Uterus (tissue), 4 donors: ENCODE measurements around the gene CEACAM18. TPM values are rescaled to one million over a fixed set of nuclear protein-coding genes. Genes with fewer than 3 reads are reported as not detected.

Experiments
- DNase-seq, 2 donors: peaks; one replicate each; pipeline ENCODE4 v3.0.0-alpha.2; 2019 to 2020
- H3K27ac ChIP-seq, 2 donors: fragments of 200-600 bp; sonication (generic); 1 replicate in 1 of 2; 2 replicates in 1 of 2; pipeline ENCODE4 v1.5.1; 2016 to 2018
- H3K27me3 ChIP-seq, 2 donors: fragments of 200-600 bp; sonication (generic); one replicate each; pipeline ENCODE4 v1.5.1; 2018 to 2019; ENCODE audit warnings: control low read depth in 1 of 2
- H3K36me3 ChIP-seq, 2 donors: fragments of 200-600 bp; sonication (generic); one replicate each; pipeline ENCODE4 v1.5.1; 2019; ENCODE audit warnings: control low read depth in 1 of 2
- H3K4me1 ChIP-seq, 2 donors: fragments of 200-600 bp; sonication (generic); one replicate each; pipeline ENCODE4 v1.5.1; 2018 to 2019; ENCODE audit warnings: control low read depth in 1 of 2
- H3K4me3 ChIP-seq, 2 donors: fragments of 200-600 bp; sonication (generic); 1 replicate in 1 of 2; 2 replicates in 1 of 2; pipeline ENCODE4 v1.5.1; 2018 to 2019; ENCODE audit warnings: mild to moderate bottlenecking in 1 of 2
- H3K9me3 ChIP-seq, 2 donors: fragments of 200-600 bp; sonication (generic); one replicate each; pipeline ENCODE4 v1.5.1; 2019; ENCODE audit warnings: control low read depth in 1 of 2
- POLR2A ChIP-seq, 2 donors: fragments of 450-650 bp; IDR thresholded peaks; one replicate each; pipeline ENCODE4 v1.6.1; 2016; ENCODE audit warnings: antibody characterized with exemption in 2 of 2, mild to moderate bottlenecking in 1 of 2, moderate library complexity in 1 of 2
- intact Hi-C: fragments of 100-400 bp; cut with DNase I; formaldehyde crosslinking; loops from one replicate; pipeline ENCODE4 v1.15.1; 2023; ENCODE audit warnings: low total_unique reads
- total RNA-seq, 4 donors: library from RNA; depleted of rRNA in 3 of 4; stranded (reverse); fragments of >200 nt in 3 of 4; gene quantifications; one replicate each; pipeline versions ENCODE4 v1.1.0 to v1.2.4, GENCODE V29; 2014 to 2023
- TF ChIP-seq, protein P1 (sequence below), 4 experiments: fragments of 200-600 bp in 2 of 4; fragments of 450-650 bp in 2 of 4; sonication (generic) in 2 of 4; IDR thresholded peaks; one replicate each; pipeline ENCODE4 v1.5.1; 2016 to 2019; ENCODE audit warnings: antibody characterized with exemption in 4 of 4, mild to moderate bottlenecking in 2 of 4, moderate library complexity in 1 of 4
- donor health status: DM: yes; HTN: yes; CAD: no.

Gene CEACAM18
- total RNA-seq, 4 donors from 2014 or later: not detected

DNA sequence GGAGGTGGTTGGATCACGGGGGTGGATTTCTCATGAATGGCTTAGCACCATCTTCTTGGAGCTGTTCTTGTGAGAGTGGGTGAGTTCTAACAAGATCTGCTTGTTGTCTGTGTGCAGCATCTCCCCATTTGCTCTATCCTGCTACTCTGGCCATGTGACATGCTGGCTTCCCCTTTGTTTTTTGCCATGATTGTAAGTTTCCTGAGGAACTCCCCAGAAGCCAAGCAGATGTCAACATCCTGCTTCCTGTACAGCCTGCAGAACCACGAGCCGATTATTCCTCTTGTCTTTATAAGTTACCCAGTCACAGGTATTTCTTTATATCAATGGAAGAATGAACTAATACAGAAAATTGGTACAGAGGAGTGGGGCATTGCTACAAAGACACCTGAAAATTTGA is 25.6 kb downstream of the CEACAM18 start:
- intact Hi-C loops: no loop called here
- H3K36me3 ChIP-seq: no peaks in the 10 kb centered on the region
- no peaks in the 10 kb centered on the region for H3K9me3 ChIP-seq
- no peak for DNase-seq
- H3K4me1 ChIP-seq: no peaks in the 10 kb centered on the region
- TF ChIP-seq POLR2A (IDR thresholded peaks at IDR 0.05): no peak
- TF ChIP-seq, protein P1, sequence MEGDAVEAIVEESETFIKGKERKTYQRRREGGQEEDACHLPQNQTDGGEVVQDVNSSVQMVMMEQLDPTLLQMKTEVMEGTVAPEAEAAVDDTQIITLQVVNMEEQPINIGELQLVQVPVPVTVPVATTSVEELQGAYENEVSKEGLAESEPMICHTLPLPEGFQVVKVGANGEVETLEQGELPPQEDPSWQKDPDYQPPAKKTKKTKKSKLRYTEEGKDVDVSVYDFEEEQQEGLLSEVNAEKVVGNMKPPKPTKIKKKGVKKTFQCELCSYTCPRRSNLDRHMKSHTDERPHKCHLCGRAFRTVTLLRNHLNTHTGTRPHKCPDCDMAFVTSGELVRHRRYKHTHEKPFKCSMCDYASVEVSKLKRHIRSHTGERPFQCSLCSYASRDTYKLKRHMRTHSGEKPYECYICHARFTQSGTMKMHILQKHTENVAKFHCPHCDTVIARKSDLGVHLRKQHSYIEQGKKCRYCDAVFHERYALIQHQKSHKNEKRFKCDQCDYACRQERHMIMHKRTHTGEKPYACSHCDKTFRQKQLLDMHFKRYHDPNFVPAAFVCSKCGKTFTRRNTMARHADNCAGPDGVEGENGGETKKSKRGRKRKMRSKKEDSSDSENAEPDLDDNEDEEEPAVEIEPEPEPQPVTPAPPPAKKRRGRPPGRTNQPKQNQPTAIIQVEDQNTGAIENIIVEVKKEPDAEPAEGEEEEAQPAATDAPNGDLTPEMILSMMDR (IDR thresholded peaks at IDR 0.05): no peak
- no peaks in the 10 kb centered on the region for H3K27me3 ChIP-seq
- H3K27ac ChIP-seq: no peak overlapping the region
- no peak overlapping the region for H3K4me3 ChIP-seq

DNA sequence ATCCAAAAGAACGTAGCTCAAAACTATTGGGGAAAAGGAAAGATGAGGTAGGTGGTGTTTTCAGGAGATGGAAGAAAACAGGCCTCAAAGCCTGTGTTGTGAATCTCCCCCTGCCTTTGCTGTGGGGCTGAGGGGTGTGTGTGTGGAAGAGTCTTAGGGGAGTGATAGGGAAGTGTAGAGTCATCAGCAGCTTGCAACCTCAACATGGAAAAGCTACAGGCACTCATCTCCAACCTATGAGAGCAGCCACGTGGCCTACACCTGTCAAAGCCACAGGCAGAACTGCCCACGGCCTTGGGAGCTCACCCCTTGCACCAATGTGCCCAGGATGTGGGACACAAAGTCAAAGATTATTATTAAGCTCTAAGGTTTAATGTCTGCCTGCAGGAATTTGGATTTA is 27.6 kb downstream of the CEACAM18 start:
- H3K27ac ChIP-seq: no peak overlapping the region
- TF ChIP-seq, protein P1 (IDR thresholded peaks at IDR 0.05): no peak
- TF ChIP-seq POLR2A (IDR thresholded peaks at IDR 0.05): no peak
- no peaks in the 10 kb centered on the region for H3K27me3 ChIP-seq
- intact Hi-C loops: no loop called here
- no peak overlapping the region for H3K4me3 ChIP-seq
- no peaks in the 10 kb centered on the region for H3K4me1 ChIP-seq
- no peaks in the 10 kb centered on the region for H3K36me3 ChIP-seq
- H3K9me3 ChIP-seq: no peaks in the 10 kb centered on the region
- no peak for DNase-seq

DNA sequence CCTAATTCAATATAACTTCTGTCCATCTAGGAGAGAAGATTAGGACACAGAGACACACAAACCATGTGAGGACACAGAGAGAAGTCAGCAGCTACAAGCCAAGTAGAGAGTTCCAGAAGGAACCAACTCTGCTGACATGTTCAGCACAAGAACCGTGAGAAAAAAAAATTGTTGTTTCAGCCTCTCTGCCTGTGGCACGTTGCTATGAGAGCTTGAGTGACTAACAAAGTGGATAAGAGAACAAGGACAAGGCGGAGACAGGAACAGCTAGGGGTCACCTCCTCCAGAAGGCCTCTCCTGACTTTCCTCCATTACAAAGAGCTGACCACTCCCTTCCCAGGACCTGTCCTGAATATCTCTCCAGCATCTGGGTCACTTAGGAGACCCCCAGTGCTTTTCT is 28.9 kb downstream of the CEACAM18 start:
- Histone ChIP-seq H3K4me1 (no peaks in the 10 kb centered on the region), H3K36me3 (no peaks in the 10 kb centered on the region), H3K4me3 (no peak overlapping the region), H3K27ac (no peak overlapping the region), H3K9me3 (no peaks in the 10 kb centered on the region), H3K27me3 (no peaks in the 10 kb centered on the region)
- TF ChIP-seq, protein P1 (IDR thresholded peaks at IDR 0.05): no peak
- no peak for TF ChIP-seq POLR2A (IDR thresholded peaks at IDR 0.05)
- intact Hi-C loops: no loop called here
- DNase-seq: no peak

DNA sequence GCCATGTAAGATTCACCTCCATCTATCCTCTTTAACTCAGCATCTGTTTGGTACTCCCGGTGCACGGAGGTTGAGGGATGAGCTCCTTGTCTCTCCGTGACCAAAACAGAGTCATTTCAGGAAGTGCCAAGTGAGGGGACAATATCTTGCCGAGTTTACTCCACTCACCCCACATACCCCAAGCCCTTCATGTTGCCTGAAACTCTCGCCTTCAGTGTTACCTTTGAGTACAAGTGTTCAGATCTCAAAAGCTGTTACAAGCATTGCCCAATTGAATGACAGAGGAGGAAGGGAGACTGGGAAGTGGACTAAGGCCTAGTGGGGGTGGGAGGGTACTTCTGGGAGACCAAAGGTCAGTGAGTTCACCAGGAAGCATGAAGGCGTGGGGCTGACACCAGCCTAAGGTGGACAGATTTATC is 29.3 kb downstream of the CEACAM18 start:
- no peaks in the 10 kb centered on the region for H3K36me3 ChIP-seq
- H3K4me1 ChIP-seq: no peaks in the 10 kb centered on the region
- no peak overlapping the region for H3K27ac ChIP-seq
- intact Hi-C loops: no loop called here
- no peaks in the 10 kb centered on the region for H3K9me3 ChIP-seq
- H3K27me3 ChIP-seq: no peaks in the 10 kb centered on the region
- H3K4me3 ChIP-seq: no peak overlapping the region
- TF ChIP-seq, protein P1 (IDR thresholded peaks at IDR 0.05): no peak
- TF ChIP-seq POLR2A (IDR thresholded peaks at IDR 0.05): no peak
- DNase-seq: no peak

DNA sequence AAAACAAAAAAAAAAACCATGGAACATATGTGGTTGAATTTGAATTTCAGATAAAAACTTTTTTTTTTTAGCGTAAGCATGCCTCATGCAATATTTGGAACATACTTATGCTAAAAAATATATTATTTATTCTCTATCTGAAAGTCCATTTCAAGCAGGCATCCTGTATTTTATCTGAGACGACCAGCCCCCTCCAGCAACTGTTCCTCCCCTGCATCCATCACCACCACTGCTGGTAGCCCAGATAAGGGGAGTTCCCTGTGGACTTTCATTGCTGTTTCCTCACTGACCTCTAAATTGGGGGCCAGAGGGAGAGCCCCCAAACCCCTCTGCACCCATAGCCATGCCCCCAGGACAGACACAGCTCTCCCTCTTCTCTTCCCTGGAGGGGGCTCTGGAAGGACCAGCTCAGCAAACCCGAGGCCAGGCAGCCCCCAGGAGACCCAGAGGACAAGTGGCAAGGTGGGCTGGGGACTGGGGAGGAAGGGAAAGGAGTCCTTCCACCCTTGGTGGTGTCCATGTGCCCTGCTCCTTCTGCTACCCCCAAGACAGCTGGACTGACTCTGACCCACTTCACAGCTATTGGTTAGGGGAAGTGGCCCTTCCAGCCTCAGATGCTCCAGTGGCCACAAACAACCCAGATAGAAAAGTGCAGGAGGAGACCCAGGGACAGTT is 29.9 kb downstream of the CEACAM18 start:
- DNase-seq: no peak
- Histone ChIP-seq H3K4me1 (no peaks in the 10 kb centered on the region), H3K27ac (no peak overlapping the region), H3K9me3 (no peaks in the 10 kb centered on the region), H3K27me3 (no peaks in the 10 kb centered on the region), H3K4me3 (no peak overlapping the region), H3K36me3 (no peaks in the 10 kb centered on the region)
- intact Hi-C loops: no loop called here
- TF ChIP-seq, protein P1 (IDR thresholded peaks at IDR 0.05): no peak
- no peak for TF ChIP-seq POLR2A (IDR thresholded peaks at IDR 0.05)
